ENCODE measurements around the gene CEACAM7.

Gene CEACAM7

DNA sequence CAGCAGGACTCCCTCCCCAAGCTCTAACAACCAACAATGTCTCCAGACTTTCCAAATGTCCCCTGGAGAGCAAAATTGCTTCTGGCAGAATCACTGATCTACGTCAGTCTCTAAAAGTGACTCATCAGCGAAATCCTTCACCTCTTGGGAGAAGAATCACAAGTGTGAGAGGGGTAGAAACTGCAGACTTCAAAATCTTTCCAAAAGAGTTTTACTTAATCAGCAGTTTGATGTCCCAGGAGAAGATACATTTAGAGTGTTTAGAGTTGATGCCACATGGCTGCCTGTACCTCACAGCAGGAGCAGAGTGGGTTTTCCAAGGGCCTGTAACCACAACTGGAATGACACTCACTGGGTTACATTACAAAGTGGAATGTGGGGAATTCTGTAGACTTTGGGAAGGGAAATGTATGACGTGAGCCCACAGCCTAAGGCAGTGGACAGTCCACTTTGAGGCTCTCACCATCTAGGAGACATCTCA, 14.1 kb upstream of the CEACAM7 start:
- no peak for TF ChIP-seq EGR1 (IDR thresholded peaks at IDR 0.05)
- no peak for TF ChIP-seq RAD21 (IDR thresholded peaks at IDR 0.05; ENCODE audit: low read depth)
- no peak for TF ChIP-seq EP300 (IDR thresholded peaks at IDR 0.05; ENCODE audit: borderline replicate concordance)
- TF ChIP-seq ZBTB7A (IDR thresholded peaks at IDR 0.05; ENCODE audit: low read depth) = no peak
- no peak for TF ChIP-seq FOXM1 (IDR thresholded peaks at IDR 0.05; ENCODE audit: borderline replicate concordance, low read depth)
- TF ChIP-seq TEAD4 (IDR thresholded peaks at IDR 0.05) = no peak

DNA sequence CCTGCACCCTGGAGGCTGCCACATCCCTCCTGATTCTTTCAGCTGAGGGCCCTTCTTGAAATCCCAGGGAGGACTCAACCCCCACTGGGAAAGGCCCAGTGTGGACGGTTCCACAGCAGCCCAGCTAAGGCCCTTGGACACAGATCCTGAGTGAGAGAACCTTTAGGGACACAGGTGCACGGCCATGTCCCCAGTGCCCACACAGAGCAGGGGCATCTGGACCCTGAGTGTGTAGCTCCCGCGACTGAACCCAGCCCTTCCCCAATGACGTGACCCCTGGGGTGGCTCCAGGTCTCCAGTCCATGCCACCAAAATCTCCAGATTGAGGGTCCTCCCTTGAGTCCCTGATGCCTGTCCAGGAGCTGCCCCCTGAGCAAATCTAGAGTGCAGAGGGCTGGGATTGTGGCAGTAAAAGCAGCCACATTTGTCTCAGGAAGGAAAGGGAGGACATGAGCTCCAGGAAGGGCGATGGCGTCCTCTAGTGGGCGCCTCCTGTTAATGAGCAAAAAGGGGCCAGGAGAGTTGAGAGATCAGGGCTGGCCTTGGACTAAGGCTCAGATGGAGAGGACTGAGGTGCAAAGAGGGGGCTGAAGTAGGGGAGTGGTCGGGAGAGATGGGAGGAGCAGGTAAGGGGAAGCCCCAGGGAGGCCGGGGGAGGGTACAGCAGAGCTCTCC, 13.5 kb upstream of the CEACAM7 start:
- TF ChIP-seq EGR1 (IDR thresholded peaks at IDR 0.05) (no peak), RAD21 (IDR thresholded peaks at IDR 0.05; ENCODE audit: low read depth) (peak; percentile 17; the same call in 1 of the 2 replicates), TCF12 (IDR thresholded peaks at IDR 0.05; ENCODE audit: low read depth) (no peak), TAF1 (IDR thresholded peaks at IDR 0.05; ENCODE audit: low read depth) (no peak), EP300 (IDR thresholded peaks at IDR 0.05; ENCODE audit: borderline replicate concordance) (no peak)
- TF ChIP-seq, protein P1, sequence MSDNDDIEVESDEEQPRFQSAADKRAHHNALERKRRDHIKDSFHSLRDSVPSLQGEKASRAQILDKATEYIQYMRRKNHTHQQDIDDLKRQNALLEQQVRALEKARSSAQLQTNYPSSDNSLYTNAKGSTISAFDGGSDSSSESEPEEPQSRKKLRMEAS (IDR thresholded peaks at IDR 0.05) = no peak

DNA sequence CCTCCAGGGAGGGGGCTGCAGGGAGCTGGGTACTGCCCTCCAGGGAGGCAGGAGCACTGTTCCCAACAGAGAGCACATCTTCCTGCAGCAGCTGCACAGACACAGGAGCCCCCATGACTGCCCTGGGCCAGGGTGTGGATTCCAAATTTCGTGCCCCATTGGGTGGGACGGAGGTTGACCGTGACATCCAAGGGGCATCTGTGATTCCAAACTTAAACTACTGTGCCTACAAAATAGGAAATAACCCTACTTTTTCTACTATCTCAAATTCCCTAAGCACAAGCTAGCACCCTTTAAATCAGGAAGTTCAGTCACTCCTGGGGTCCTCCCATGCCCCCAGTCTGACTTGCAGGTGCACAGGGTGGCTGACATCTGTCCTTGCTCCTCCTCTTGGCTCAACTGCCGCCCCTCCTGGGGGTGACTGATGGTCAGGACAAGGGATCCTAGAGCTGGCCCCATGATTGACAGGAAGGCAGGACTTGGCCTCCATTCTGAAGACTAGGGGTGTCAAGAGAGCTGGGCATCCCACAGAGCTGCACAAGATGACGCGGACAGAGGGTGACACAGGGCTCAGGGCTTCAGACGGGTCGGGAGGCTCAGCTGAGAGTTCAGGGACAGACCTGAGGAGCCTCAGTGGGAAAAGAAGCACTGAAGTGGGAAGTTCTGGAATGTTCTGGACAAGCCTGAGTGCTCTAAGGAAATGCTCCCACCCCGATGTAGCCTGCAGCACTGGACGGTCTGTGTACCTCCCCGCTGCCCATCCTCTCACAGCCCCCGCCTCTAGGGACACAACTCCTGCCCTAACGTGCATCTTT, 12.5 kb upstream of the CEACAM7 start:
- TF ChIP-seq TAF1 (IDR thresholded peaks at IDR 0.05; ENCODE audit: low read depth) = no peak
- TF ChIP-seq TCF12 (IDR thresholded peaks at IDR 0.05; ENCODE audit: low read depth) = no peak

DNA sequence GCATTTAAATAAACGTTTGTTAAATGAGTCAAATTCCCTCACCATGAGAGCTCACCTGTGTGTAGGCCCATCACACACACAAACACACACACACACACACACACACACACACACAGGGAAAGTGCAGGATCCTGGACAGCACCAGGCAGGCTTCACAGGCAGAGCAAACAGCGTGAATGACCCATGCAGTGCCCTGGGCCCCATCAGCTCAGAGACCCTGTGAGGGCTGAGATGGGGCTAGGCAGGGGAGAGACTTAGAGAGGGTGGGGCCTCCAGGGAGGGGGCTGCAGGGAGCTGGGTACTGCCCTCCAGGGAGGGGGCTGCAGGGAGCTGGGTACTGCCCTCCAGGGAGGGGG, 11.9 kb upstream of the CEACAM7 start:
- TF ChIP-seq TEAD4 (IDR thresholded peaks at IDR 0.05) (no peak), TAF1 (IDR thresholded peaks at IDR 0.05; ENCODE audit: low read depth) (no peak), CEBPB (IDR thresholded peaks at IDR 0.05) (no peak)
- TF ChIP-seq, protein P1 (IDR thresholded peaks at IDR 0.05) = no peak
- TF ChIP-seq, protein P2, sequence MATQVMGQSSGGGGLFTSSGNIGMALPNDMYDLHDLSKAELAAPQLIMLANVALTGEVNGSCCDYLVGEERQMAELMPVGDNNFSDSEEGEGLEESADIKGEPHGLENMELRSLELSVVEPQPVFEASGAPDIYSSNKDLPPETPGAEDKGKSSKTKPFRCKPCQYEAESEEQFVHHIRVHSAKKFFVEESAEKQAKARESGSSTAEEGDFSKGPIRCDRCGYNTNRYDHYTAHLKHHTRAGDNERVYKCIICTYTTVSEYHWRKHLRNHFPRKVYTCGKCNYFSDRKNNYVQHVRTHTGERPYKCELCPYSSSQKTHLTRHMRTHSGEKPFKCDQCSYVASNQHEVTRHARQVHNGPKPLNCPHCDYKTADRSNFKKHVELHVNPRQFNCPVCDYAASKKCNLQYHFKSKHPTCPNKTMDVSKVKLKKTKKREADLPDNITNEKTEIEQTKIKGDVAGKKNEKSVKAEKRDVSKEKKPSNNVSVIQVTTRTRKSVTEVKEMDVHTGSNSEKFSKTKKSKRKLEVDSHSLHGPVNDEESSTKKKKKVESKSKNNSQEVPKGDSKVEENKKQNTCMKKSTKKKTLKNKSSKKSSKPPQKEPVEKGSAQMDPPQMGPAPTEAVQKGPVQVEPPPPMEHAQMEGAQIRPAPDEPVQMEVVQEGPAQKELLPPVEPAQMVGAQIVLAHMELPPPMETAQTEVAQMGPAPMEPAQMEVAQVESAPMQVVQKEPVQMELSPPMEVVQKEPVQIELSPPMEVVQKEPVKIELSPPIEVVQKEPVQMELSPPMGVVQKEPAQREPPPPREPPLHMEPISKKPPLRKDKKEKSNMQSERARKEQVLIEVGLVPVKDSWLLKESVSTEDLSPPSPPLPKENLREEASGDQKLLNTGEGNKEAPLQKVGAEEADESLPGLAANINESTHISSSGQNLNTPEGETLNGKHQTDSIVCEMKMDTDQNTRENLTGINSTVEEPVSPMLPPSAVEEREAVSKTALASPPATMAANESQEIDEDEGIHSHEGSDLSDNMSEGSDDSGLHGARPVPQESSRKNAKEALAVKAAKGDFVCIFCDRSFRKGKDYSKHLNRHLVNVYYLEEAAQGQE (IDR thresholded peaks at IDR 0.05; ENCODE audit: low read depth) = no peak

DNA sequence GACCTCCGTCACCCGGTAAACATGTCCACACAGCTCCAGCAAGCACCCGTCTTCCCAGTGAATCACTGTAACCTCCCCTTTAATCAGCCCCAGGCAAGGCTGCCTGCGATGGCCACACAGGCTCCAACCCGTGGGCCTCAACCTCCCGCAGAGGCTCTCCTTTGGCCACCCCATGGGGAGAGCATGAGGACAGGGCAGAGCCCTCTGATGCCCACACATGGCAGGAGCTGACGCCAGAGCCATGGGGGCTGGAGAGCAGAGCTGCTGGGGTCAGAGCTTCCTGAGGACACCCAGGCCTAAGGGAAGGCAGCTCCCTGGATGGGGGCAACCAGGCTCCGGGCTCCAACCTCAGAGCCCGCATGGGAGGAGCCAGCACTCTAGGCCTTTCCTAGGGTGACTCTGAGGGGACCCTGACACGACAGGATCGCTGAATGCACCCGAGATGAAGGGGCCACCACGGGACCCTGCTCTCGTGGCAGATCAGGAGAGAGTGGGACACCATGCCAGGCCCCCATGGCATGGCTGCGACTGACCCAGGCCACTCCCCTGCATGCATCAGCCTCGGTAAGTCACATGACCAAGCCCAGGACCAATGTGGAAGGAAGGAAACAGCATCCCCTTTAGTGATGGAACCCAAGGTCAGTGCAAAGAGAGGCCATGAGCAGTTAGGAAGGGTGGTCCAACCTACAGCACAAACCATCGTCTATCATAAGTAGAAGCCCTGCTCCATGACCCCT, 11.3 kb upstream of the CEACAM7 start:
- TF ChIP-seq YY1 (IDR thresholded peaks at IDR 0.05; ENCODE audit: low read depth) (no peak), TCF12 (IDR thresholded peaks at IDR 0.05; ENCODE audit: low read depth) (no peak), ZBTB7A (IDR thresholded peaks at IDR 0.05; ENCODE audit: low read depth) (no peak)

DNA sequence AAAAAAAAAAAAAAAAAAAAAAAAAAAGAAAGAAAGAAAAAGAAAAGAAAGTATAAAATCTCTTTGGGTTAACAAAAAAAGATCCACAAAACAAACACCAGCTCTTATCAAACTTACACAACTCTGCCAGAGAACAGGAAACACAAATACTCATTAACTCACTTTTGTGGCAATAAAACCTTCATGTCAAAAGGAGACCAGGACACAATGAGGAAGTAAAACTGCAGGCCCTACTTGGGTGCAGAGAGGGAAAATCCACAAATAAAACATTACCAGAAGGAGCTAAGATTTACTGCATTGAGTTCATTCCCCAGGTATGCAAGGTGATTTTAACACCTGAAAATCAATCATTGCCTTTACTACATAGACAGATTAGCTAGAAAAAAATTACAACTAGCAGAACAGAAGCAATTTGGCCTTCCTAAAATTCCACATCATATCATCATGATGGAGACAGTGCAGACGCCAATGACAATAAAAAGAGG, 10.7 kb upstream of the CEACAM7 start:
- no peak for TF ChIP-seq TCF12 (IDR thresholded peaks at IDR 0.05; ENCODE audit: low read depth)
- no peak for TF ChIP-seq EP300 (IDR thresholded peaks at IDR 0.05; ENCODE audit: borderline replicate concordance)
- no peak for TF ChIP-seq EGR1 (IDR thresholded peaks at IDR 0.05)
- TF ChIP-seq ZBTB7A (IDR thresholded peaks at IDR 0.05; ENCODE audit: low read depth) = no peak

DNA sequence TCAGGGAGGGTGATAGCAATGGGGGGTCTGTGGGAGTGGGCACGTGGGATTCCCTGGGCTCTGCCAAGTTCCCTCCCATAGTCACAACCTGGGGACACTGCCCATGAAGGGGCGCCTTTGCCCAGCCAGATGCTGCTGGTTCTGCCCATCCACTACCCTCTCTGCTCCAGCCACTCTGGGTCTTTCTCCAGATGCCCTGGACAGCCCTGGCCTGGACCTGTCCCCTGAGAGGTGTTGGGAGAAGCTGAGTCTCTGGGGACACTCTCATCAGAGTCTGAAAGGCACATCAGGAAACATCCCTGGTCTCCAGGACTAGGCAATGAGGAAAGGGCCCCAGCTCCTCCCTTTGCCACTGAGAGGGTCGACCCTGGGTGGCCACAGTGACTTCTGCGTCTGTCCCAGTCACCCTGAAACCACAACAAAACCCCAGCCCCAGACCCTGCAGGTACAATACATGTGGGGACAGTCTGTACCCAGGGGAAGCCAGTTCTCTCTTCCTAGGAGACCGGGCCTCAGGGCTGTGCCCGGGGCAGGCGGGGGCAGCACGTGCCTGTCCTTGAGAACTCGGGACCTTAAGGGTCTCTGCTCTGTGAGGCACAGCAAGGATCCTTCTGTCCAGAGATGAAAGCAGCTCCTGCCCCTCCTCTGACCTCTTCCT, 9.3 kb upstream of the CEACAM7 start:
- TF ChIP-seq TAF1 (IDR thresholded peaks at IDR 0.05; ENCODE audit: low read depth) (no peak), YY1 (IDR thresholded peaks at IDR 0.05; ENCODE audit: low read depth) (no peak), TEAD4 (IDR thresholded peaks at IDR 0.05) (no peak), CEBPB (IDR thresholded peaks at IDR 0.05) (no peak)
- TF ChIP-seq, protein P1 (IDR thresholded peaks at IDR 0.05) = no peak
- TF ChIP-seq, protein P3, sequence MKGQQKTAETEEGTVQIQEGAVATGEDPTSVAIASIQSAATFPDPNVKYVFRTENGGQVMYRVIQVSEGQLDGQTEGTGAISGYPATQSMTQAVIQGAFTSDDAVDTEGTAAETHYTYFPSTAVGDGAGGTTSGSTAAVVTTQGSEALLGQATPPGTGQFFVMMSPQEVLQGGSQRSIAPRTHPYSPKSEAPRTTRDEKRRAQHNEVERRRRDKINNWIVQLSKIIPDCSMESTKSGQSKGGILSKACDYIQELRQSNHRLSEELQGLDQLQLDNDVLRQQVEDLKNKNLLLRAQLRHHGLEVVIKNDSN (IDR thresholded peaks at IDR 0.05) = no peak
